GM18861 (cell line): ENCODE data around the gene C11orf42.
A peak's percentile ranks its signal among the peaks of the same experiment; 100 is the strongest.

Source experiments
- ATAC-seq: cut with Tn5 transposase; IDR thresholded peaks from one replicate; pipeline ENCODE4 v1.9.1; 2021; ENCODE audit not compliant: unreplicated experiment

C11orf42 gene

DNA sequence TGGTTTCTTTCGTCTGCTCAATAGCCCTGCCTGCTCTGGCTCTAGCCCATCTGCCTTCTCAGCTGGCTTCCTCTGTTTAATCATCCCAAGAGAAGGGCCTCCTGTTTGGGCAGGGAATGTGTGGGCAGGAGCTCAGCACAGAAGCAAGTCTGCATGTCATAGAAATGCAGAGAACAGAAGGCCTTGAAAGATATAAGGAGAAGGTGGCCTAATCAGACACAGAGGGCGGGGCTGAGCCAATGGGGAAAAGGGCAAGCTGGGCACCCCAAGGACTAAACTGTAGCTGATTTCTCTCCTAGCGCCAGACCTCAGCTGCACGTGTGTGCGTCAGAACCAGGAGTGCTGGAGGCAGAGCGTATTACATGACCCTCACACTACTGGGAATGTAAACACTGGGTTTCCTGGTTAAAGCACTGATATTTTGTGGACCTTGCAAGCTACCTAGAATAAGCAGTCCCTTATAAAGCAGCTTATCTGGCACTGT is 46.7 kb downstream of the C11orf42 start:
- no peak for ATAC-seq

DNA sequence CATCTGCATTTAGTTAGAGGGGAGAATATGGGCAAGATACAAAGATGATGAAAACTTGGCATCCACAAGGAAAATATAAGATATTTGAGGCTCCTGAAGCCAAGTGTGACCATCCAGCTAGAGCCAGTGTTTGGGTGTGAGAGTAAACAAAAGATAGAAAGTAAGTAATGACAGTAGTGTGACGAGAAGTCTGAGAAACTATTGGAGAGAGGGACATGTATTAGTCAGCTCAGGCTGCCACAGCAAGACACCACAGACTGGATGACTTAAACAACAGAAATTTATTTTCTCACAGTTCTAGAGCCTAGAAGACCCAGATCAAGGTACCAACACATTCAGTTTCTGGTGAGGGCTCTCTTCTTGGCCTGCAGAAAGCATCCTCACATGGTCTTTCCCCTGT is 47.8 kb downstream of the C11orf42 start:
- peak; percentile 68 for ATAC-seq

DNA sequence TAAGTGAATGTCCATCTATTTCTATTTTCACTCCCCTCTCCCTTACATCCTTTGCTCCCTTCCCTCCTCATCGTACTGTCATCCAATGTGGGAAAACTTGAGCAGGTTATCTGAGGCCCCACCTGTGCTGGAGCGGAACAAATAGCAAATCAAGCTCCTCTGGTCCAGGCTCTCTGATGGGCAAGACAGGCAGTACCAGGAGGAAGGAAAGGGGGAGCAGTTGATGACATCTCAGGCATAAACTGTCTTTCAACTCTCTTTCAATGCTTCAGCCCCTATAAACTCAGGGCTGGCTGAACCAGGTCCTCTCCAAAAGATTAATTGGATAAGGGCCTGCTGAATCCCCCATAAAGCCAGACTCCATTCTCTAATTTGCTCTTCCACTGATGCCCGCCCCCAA is 52.8 kb downstream of the C11orf42 start:
- ATAC-seq: no peak

DNA sequence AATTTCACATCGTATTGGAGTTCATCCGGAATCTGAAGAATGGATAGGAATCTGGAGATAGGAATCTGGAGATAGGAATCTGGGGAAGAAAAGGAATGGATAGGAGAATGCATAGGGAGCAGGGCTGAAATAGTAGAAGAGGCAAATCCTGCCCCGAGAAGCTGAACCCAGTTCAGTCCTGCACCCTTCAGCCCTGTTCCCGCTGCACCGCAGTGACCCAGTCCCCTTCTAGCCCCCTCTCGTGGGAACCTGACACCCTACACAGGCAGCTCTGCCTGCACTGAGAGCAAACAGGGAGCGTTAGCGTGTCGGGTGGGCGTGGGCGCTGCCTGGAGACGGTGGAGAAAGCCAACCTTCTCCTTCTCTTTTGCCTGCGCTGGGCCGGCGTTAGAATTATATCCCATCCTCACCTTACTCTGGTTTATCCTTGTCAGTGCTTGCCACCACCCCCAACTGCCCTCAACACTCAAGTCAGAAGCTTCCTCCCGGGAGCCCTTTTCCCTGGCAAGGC is 53.3 kb downstream of the C11orf42 start:
- ATAC-seq: no peak

DNA sequence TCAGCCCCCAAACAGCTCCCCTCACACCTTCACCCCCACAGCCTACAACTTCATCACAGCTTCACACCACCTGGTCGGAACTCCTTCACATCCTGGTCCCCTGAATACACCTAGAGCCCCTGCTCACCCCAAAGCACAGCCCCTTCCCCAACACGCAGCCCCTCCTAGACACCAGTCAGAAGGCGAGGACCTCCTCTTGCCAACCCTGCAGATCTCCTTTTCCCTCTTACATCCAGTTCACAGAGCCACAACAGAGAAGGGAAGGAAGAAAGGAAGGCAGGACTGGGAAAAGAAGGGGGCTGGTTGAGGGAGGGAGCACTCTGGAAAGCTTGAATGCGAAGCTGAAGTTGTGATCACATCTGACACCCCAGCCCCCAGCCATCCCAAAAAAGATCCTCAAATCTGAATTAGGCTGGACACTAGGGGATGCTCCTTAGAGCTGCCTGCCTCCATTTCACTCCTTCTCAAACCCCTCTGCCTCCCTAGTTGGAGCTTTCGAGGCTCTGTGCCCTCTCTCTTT is 54.9 kb downstream of the C11orf42 start:
- no peak for ATAC-seq
